GM12864 (cell line): ENCODE data around the gene PHF12.

ENCODE experiments used
- DNase-seq: peaks from one replicate; pipeline ENCODE4 v3.0.0-alpha.2; 2011; ENCODE audit warnings: low read depth
- H3K4me3 ChIP-seq: 2 replicates; pipeline ENCODE4 v1.5.1; 2011; ENCODE audit warnings: mild to moderate bottlenecking, low read depth, low read length, control low read depth
- TF ChIP-seq, protein P1 (sequence below): IDR thresholded peaks from 2 replicates; pipeline ENCODE4 v1.5.1; 2011; ENCODE audit warnings: low read depth, mild to moderate bottlenecking, moderate library complexity, low read length, control low read depth, inconsistent platforms; ENCODE audit errors: missing control alignments

The PHF12 gene

DNA sequence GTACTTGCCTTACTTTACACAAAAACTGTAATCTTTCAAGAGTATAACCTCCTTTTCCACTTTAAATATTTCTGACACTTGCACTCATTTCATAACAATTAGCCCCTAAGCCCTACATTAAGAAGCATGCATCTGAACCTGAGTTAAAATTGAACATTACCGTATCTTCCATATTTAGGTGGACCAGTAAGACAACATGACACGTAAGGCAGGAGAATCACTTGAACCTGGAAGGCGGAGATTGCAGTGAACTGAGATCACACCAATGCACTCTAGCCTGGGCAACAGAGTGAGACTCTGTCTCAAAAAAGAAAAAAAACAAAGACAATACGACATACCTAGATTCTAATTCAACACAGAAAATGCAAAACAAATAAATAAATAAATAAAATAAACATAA, 7.0 kb downstream of the PHF12 start:
- H3K4me3 ChIP-seq = no peak overlapping the region
- no peak for DNase-seq
- TF ChIP-seq, protein P1, sequence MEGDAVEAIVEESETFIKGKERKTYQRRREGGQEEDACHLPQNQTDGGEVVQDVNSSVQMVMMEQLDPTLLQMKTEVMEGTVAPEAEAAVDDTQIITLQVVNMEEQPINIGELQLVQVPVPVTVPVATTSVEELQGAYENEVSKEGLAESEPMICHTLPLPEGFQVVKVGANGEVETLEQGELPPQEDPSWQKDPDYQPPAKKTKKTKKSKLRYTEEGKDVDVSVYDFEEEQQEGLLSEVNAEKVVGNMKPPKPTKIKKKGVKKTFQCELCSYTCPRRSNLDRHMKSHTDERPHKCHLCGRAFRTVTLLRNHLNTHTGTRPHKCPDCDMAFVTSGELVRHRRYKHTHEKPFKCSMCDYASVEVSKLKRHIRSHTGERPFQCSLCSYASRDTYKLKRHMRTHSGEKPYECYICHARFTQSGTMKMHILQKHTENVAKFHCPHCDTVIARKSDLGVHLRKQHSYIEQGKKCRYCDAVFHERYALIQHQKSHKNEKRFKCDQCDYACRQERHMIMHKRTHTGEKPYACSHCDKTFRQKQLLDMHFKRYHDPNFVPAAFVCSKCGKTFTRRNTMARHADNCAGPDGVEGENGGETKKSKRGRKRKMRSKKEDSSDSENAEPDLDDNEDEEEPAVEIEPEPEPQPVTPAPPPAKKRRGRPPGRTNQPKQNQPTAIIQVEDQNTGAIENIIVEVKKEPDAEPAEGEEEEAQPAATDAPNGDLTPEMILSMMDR = no peak

DNA sequence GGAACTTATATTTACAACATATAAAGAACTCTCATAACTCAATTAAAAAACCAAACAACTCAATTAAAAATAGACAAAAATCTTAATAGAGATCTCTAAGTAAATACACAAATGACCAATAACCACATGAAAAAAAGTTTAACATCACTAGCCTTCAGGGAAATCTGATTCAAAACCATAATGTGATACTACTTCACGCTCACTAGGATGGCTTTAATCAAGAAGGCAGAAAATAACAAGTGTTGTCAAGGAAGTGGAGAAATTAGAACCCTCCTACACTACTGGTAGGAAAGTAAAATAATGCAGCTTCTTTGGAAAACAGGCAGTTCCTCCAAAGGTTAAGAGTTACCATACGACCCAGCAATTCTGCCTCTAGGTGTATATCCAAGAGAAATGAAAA, 8.4 kb downstream of the PHF12 start:
- DNase-seq = no peak
- no peak overlapping the region for H3K4me3 ChIP-seq
- TF ChIP-seq, protein P1 = no peak

DNA sequence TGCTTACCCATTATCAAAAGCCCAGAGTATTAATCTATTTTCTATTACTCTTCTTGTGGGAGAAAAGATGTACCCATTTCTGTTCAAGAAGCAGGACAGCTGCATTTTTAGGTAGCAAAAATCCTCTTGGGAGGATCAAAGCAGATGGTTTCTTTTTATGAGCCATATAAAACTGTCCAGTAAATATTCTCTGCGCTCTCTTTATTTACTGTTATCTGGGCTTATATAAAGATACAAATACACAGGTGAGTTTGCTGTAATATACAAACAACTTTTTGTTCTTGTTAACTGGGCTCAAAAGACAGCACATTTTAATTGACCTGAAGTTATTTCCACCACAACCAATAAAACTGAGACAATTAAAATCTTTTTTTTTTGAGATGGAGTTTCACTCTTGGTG, 10.1 kb downstream of the PHF12 start:
- no peak overlapping the region for H3K4me3 ChIP-seq
- no peak for DNase-seq
- TF ChIP-seq, protein P1 = no peak

DNA sequence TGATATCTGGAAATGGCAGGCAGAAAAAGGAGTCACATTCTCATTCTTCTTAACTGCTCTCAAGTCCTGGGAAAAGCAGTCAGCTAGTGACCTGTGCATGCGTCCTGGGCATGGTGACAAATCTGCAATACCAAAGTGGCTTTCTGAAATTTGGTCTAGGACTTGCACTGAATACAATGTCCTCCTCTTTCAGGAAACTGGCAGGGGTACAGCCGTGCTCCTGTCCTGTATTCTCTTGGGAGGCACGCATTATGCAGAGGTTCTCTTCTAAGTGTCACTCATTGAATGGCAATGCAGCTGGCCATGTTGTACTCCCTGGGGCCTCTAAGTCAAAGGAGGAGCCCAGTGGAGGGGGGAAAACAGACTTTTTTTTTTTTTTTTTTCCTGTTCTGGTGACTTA, 10.6 kb downstream of the PHF12 start:
- H3K4me3 ChIP-seq = no peak overlapping the region
- TF ChIP-seq, protein P1 = no peak
- DNase-seq = no peak

DNA sequence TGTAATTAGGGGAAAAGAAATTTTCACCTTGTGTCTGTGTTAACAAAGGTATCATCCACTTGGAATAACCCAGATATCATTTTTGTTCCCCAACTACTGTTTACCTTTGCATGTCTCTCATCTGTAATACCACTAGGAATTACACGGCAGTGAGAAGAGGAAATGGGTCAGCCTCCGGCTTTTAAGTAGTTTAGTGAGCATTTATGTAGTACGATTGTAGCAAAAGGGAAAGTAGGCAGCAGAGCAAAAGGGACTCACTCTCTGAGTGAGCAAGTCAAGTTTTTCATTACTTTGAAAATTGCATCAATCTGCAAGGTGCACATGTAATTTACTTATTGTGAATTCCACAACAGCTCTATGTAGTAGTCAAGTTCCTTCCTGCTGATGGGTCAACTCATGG, 11.2 kb downstream of the PHF12 start:
- TF ChIP-seq, protein P1 = no peak

DNA sequence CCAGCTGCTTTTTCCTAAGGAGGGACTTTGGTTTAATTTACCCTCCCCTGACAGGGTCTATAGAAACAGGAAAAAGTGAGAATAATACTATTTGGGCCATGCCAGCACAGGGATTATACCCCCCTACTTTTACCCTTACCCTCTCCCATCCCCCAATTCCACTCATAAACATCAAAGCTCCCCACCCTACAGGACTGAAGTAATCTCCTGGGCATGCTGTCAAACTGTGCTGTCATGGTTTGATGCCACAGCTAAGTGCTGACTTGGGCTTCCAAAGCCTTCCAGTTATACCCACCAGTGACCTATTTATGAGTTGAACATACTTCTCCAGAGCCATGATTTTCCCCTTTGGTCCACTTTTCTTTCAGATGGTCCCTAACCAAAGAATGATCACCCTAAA, 12.8 kb downstream of the PHF12 start:
- no peak overlapping the region for H3K4me3 ChIP-seq
- no peak for DNase-seq
- TF ChIP-seq, protein P1 = no peak

More for the DNA sequence above, 11.2 kb downstream of the PHF12 start:
- H3K4me3 ChIP-seq = no peak overlapping the region
- no peak for DNase-seq

DNA sequence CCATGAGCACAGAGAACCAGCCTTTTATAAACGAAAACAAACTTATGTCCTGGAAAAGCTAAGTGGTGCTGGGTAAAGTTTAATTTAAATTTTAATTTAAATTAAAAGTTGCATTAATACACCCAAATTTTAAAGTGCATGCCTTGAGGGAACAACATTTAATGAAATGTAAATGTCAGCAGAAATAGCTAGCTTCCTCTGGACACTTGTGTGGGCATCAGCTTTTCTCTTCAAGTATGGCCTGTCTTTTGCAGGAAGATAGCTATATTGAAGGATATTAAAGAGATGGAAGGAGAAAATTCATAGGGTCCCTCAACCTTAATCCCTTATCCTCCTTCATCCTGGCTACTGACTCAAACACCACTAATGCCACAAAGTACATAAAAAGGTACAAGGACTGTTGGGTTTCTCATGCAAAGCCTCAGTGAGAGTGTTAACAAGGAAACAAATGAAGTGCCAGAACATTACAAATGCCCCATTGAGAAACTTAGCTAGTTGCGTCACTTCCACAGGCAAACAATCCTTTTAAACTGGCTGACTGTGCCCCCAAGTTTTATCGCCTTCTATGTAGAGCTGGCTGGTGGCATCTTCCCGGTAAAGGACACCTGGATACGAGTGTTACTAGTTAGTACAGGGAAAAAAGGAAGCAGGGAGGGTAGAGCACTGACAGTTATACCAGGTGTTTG, 14.1 kb downstream of the PHF12 start:
- no peak for DNase-seq
- no peak overlapping the region for H3K4me3 ChIP-seq
- TF ChIP-seq, protein P1 = no peak
